Right renal pelvis (tissue), 4 donors: Measurements from ENCODE around the gene DCBLD1. TPM values are rescaled to one million over a fixed set of nuclear protein-coding genes. Genes with fewer than 3 reads are reported as not detected.

Experiments
- DNase-seq, 4 donors: peaks; one replicate each; pipeline ENCODE4 v3.0.0-alpha.2; 2013; ENCODE audit warnings: low read depth in 4 of 4, low spot score in 3 of 4, missing footprints in 1 of 4
- polyA plus RNA-seq, 4 donors: library from polyadenylated mRNA; unstranded; fragments of 120-200 nt; gene quantifications; one replicate each; pipeline ENCODE4 v1.2.1, GENCODE V29; 2013; ENCODE audit not compliant: insufficient read length in 4 of 4

The DCBLD1 gene
- polyA plus RNA-seq, 4 donors, result 9.8 to 13.9 (median 10.9) TPM

- no peak for DNase-seq
Observed at GRCh38 chr6:117469356-117469755, 13.1 kb upstream of the DCBLD1 start.

DNA sequence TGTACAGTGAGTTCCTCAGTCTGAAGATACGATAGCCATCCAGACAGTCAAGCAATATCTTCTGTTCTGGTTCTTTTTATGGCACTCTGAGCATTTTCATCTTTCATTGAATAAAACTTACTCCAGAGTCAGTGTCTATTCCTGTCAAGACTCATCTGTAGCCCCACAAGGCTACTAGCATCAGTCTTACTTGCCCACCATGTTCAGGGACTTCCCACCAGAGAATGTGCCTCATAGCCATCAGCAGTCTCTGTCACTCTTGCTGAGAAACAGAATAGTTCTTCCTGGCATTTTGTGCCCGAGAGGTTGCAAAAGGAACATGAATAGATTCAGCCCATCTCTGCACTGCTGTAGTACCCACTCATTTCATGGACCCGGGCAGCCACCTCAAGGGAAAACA is 12.7 kb upstream of the DCBLD1 start:
- DNase-seq, result no peak

- DNase-seq, result no peak
Observed at GRCh38 chr6:117472667-117473066, 9.8 kb upstream of the DCBLD1 start.

GRCh38 chr6:117473401-117473800 is 9.1 kb upstream of the DCBLD1 start:
- DNase-seq, result no peak

DNA sequence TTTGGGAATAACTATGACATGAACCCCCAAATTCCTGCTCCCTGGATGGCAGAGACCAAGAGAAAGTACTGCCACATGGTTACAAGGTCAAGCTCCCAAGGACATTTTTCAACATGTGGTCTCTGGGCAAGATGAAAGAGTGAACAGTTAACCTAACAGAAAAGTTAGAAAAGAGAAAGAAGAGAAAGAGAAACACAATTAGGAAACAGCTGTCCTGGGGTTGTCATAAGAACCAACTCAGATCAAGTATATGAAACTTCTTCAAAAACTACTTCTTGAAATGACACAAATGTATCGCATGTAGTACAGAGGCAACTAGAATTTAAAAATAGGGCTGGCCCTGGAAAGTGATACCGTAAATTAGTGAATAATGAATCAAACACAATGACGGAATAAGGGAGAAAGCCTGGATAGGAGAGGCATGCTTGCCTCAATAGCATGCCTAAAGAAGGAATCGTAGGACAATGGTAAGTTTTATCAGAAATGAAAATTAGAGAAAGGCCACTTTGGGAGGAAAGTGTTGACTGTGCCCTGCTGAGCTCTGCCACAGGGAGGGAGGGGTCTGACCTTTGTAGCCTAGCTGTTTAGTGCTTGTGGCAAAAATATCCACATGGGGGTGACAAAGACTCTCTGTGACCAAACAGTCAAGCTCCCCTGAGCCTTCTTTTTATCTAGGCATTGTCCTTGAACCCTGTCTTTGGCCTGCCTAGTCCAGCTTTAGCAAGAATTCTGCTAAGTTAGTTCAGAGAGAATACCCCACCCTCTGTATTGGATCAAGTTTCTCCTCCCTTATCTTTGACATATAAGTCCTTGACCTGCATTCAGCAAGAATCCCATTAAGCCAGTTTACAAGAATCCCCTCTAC is 4.3 kb upstream of the DCBLD1 start:
- no peak for DNase-seq

DNA sequence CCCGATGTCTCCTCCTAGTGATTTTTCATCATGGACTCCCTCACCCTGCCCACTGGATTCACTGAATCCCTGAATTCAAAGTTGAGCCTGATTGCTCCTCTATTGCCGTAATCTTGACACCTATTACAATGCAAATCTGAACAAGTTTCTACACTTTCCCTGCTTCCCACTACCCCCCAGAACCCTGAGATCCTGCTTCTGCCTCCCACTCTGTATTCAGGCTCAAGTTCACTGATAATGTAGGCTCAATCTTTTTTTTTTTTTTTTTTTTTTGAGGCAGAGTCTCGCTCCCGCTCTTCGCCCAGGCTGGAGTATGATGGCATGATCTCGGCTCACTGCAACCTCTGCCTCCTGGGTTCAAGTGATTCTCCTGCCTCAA is 3.6 kb upstream of the DCBLD1 start:
- DNase-seq, result no peak

DNA sequence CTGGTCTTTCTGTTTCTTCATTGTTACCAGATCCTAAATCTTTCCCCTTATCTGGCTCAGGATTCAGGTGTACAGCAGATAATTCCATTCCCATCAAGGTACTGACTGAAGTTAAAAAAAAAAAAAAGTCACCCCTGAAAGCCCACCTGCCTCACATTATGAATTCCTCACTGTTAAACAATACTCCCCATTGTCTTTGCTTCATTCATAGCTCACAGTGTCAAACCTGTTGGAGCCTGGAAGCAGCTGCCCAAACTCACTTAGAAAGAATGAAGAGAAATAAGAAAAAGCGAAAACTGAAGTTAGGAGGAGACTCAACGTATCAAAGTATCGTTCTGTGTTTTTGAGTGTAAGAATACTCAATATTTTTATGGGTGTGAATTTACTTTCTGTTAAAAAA is 1.8 kb upstream of the DCBLD1 start:
- DNase-seq, result no peak

DNA sequence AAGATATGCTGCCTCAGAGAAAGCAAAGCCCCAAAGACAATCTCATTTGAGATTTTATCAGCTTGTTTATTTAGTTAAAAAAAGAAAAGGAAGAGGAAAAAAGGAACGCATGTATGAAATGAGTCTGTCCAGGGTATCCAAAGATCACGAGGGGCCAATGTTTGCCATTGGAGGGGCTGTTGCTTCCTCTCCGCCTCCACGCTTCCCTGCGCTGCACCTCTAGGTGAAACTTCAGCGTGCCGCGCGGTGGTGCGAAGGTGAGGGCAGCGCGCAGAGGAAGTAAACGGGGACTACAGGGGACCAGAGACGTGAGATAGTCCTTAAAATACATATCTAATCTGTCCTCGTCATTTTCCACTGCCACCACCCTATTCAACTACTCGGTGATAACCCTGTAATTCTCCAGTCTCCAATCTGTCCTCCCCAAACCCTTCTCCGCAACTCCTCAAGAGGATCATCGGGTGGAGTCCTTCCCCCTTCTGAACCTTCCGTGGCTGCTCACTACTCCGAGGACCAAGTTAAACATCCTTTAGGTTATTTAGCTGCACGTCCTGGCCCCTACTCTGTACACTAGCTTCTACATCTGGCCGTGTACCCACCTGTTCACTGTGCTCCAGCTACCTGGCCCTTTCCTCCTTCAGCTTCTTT is 1.1 kb upstream of the DCBLD1 start:
- peak in 1 of 4 donors; percentile 3 for DNase-seq

GRCh38 chr6:117481926-117482239 is 591 bp upstream of the DCBLD1 start:
- peak in 1 of 4 donors; percentile 7 for DNase-seq

DNA sequence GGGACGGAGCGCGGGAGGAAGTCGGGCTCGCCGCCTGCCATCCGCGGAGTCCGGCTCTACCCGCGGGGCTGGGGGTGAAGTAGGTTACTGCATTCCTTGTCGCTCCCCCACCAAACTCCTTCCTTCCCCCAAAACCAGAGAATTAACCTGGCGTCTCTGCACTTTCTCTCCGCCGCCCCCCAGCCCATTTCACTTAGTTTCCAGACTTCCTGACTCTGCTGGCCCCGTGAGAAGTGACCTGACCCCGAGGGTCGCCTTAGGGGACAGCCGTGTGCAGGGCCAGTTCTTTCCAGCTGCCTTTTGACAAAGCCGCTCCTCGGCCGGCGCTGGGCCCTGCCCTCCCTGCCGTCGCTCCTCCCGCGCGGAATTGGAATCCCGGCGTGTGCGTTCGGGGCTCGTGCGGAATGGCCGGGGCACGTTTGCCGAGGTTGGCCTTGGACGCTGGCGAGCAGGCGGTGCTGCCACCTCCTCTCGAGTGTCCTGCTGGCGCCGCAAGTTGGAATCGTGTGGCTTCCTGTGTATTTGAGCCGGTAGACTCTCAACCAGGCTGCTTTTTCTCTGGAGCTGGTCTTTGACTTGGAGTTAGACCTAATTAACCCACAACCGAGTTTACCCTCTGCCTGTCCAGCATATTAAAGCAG is 650 bp downstream of the DCBLD1 start:
- peak; percentile 36 to 41 (median 38) for DNase-seq

DNA sequence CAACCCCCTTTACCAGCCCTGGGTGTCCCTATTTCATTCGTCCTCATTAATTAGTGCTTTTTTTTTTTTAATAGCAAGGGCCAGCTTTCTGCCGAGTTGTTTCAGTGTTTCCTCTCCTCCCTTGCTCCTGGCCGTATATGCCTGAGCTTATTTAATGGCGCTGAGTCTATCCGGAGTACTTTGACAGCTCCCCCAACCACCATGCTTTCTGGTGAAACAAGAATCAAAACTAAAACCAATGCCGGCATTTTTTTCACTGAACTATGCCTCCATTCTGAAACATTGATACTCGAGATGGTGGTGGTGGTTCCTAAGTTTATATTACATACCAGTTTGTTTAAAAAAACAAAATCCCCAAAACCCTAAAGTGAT is 1.2 kb downstream of the DCBLD1 start:
- peak in 2 of 4 donors; percentile 20 to 33 for DNase-seq

DNA sequence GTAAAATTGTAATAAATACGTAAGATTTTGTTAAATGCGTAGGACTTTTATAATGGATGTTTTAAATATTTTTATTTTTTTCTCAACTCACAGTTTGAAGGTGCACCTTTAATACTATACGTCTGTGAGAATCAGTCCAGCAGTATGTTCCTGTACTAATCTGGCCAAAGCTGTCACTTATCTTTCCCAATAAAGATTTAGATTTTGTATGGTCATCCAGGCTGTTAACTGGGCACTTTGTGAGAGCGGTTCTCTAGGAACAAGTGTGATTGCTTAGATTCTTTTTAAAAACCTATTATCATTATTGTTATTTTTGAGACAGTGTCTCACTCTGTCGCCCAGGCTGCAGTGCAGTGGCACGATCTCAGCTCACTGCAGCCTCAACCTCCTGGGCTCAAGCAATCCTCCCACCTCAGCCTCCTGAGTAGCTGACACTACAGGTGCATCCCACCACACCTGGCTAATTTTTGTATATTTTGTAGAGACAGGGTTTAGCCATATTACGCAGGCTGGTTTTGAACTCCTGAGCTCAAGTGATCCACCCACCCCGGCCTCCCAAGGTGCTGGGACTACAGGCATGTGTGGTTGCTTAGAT is 1.7 kb downstream of the DCBLD1 start:
- no peak for DNase-seq

- no peak for DNase-seq
Observed at GRCh38 chr6:117485433-117485832, 3.0 kb downstream of the DCBLD1 start.

DNA sequence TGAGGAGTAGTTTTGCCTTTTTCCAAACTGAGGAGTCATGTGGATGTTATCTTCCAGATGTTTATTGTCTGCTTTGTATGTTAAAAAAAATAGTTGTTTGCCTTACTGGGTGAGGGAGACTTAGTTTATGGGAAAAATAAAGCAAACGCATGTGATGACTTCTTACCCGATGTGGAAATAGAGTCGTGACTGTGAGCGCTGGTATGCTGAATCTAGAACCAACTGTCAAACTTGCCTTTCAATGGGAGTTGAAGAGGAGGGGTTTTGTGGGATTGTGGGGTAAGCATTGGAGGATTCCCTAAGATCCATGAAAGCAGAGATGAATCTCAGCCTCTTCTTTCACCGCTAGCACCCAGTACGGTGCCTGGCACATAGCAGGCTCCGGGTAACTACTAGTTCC is 5.3 kb downstream of the DCBLD1 start:
- no peak for DNase-seq

DNA sequence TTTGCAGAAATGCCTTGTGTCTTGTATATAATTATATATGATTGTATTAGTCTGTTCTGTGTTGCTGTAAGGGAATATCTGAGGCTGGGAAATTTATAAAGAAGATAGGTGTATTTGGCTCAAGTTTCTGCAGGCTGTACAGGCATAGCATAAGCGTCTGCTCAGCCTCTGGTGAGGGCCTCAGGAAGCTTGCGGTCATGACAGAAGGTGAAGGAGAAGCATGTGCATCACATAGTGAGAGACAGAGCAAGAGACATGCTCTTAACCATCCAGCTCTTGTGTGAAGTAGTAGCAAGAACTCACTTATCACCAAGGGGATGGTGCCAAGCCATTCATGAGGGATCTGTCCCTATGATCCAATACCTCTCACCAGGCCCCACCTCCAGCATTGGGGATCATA is 6.5 kb downstream of the DCBLD1 start:
- no peak for DNase-seq

- DNase-seq, result no peak
Observed at GRCh38 chr6:117491916-117492315, 9.4 kb downstream of the DCBLD1 start.

DNA sequence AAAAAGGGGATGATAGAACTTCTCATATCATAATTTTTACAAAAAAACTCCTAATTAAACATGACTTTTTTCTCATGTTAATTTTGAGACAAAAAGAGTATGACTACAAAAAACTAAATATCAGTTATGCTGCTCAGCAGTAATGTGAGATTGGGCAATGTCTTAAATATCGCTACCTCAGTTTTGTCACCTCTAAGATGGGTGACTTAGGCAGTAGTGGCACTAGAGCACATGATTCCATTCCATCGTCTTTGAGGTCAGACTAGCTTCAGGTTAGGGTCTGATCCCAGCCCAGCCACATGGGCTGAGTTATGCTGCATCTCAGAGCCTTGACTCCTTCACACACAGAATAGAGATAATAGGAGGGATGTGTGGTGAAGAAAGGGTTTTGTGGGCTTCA is 11.0 kb downstream of the DCBLD1 start:
- DNase-seq, result no peak

DNA sequence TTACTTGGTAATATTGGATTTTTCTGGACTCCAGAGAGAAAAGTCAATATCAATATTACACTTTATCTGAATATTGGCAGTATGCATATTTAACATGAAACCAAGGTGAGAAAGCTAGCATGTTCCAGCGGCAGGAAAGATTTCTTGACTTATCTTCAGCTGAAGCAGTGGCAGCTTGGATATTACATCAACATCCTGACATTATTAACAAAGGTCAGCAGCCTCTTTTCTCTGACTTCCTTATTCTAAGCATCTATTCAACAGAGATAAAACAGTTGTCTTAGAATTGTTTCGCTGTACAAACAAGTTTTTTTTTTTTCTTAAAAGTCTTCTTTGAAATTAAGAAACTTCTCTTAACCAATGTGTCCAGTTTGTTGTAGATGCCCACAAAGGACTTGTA is 11.8 kb downstream of the DCBLD1 start:
- DNase-seq, result no peak

GRCh38 chr6:117494694-117495318 is 12.3 kb downstream of the DCBLD1 start:
- DNase-seq, result no peak

DNA sequence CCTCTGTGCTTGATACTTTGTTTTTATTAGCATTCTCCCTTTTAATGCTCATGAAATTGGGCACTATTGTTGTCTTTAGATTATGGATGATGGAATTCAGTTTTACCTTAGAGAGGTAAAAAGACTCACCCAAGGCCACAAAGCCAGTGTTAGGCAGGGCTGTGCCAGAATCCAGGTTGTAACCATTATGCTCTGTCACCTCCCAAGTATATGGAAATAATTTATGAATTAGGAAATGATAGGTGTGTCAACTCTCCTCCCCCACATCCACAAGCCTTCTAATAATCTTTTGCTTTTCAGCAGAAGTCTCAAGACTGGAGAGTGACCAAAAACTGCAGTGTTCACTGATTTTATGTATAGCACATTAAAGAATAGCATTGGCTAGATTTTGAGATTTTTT is 13.0 kb downstream of the DCBLD1 start:
- no peak for DNase-seq

GRCh38 chr6:117495869-117496268 is 13.4 kb downstream of the DCBLD1 start:
- no peak for DNase-seq
